ENCODE results near the gene MSTO1. TPM values are rescaled to one million over a fixed set of nuclear protein-coding genes. Genes with fewer than 3 reads are reported as not detected.
A peak's percentile ranks its signal among the peaks of the same experiment; 100 is the strongest.
"Not testable (repeated sequence)": the region's sequence is repeated elsewhere in the genome, so short reads cannot be mapped to it uniquely, and the experiment has no call there.

The MSTO1 gene
- total RNA-seq, 8 experiments from 2014 or later: 18.5 to 80.3 (median 42.2) TPM

DNA sequence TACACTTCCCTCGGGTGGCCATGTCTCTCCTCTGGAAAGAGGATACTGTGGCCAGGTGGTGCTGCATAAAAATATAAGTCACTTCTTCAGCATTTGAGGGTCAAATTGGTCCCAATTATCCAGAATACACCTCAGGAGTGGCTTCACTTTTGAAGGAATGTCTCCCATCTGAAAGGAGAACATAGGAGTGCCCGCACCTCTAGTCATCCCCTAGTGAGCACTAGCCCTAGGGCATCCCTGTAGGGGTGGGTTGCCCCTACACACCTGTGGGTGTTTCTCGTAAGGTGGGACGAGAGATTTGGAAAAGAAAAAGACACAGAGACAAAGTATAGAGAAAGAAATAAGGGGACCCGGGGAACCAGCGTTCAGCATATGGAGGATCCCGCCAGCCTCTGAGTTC is 16.4 kb downstream of the MSTO1 start:
- ATAC-seq (replicated peaks in 6 of 8); in situ Hi-C loops (cut with MboI; ENCODE audit: low pct_unique_long_range_greater_than_20kb in 2 of 9, low sequenced_read_pairs in 9 of 9, unreplicated experiment in 9 of 9); H3K27ac ChIP-seq; H3K4me1 ChIP-seq (replicated peaks in 1 of 2); H3K4me3 ChIP-seq: not testable (repeated sequence)
- WGBS, 10 experiments: 67 to 100% (median 87%) methylated on average over 1 to 3 of the region's 7 CpGs; no CpG with 5 or more reads in 4 of the 10 experiments

DNA sequence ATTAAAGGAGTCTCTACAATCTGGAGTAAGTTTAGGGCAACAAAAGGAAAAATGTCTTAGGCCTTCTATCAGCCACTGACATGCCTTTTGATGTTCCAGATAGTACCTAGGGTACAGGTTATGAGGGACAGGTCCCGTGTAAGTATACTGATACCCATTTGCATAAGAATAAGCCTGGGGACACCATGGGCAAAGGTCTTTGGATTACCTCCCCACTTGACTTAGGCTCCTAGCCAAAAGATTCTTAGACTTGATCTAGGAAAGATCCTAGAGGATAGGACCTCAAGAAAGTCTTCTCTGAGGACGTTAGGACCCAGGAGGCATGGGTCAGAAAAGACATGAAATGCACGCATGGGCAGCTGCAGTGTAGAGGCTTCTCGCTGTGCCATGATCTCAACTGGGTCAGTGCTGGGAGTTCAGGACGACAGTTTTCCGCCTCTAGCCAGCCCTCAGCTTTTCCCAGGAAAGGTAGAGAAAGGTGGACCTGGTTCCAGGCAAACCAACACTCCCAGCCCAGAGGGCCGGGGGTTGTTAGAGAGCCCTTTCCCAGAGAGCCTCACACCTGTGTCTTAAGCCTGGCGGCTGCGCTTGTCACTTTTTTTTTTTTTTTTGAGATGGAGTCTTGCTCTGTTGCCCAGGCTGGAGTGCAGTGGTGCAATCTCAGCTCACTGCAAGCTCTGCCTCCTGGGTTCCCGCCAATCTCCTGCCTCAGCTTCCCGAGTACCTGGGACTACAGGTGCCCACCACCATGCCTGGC is 26.6 kb downstream of the MSTO1 start:
- Histone ChIP-seq H3K4me1 (replicated peaks in 1 of 2) (no peaks in the 10 kb centered on the region), H3K27ac (no peak overlapping the region), H3K4me3 (no peak overlapping the region)
- in situ Hi-C loops (cut with MboI; ENCODE audit: low pct_unique_long_range_greater_than_20kb in 2 of 9, low sequenced_read_pairs in 9 of 9, unreplicated experiment in 9 of 9): no loop called here
- no peak for ATAC-seq (replicated peaks in 6 of 8)
- 50 to 100% (median 88%) methylated on average over 1 to 10 of the region's 11 CpGs; no CpG with 5 or more reads in 2 of the 10 experiments for WGBS, 10 experiments

DNA sequence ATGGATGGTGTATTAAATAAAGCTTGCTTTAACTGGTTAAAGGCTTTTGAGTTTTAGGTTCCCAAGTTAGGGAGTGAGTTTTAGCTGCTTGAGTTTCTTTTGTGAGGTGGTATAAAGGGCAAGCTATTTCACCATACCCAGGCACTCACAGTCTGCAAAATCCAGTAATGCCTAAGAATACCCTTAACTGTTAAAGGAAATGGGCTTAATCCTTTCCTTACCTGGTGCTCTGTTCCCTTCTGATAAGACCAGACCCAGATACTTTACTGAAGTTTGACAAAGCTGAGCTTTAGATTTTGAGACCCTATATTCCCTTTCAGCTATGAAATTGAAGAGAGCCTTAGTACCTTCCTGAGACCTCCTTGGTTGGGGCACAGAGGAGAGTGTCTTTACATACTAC is 30.3 kb downstream of the MSTO1 start:
- no peak for ATAC-seq (replicated peaks in 6 of 8)
- in situ Hi-C loops (cut with MboI; ENCODE audit: low pct_unique_long_range_greater_than_20kb in 2 of 9, low sequenced_read_pairs in 9 of 9, unreplicated experiment in 9 of 9): no loop called here
- no peaks in the 10 kb centered on the region for H3K4me1 ChIP-seq (replicated peaks in 1 of 2)
- H3K27ac ChIP-seq: no peak overlapping the region
- H3K4me3 ChIP-seq: no peak overlapping the region

DNA sequence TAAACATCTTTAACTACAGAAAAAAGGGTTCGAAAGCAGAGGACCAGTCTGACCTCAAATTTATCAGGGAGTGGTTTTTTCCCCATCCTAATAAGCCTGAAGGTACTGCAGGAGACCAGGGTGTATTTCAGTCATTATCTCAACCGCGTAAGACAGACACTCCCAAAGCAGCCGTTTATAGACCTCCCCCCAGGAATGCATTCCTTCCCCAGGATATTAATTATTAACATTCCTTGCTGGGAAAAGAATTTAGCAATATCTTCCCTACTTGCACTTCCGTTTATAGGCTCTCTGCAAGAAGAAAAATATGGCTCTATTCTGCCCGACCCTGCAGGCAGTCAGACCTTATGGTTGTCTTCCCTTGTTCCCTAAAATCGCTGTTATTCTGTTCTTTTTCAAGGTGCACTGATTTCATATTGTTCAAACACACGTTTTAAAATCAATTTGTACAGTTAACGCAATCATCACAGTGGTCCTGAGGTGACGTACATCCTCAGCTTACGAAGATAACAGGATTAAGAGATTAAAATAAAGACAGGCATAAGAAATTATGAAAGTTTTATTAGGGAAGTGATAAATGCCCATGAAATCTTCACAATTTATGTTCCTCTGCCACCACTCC is 32.7 kb downstream of the MSTO1 start:
- WGBS, 10 experiments: 55 to 80% (median 71%) methylated on average over 3 to 10 of the region's 11 CpGs
- ATAC-seq (replicated peaks in 6 of 8); H3K4me3 ChIP-seq; H3K4me1 ChIP-seq (replicated peaks in 1 of 2); H3K27ac ChIP-seq; in situ Hi-C loops (cut with MboI; ENCODE audit: low pct_unique_long_range_greater_than_20kb in 2 of 9, low sequenced_read_pairs in 9 of 9, unreplicated experiment in 9 of 9): not testable (repeated sequence)

DNA sequence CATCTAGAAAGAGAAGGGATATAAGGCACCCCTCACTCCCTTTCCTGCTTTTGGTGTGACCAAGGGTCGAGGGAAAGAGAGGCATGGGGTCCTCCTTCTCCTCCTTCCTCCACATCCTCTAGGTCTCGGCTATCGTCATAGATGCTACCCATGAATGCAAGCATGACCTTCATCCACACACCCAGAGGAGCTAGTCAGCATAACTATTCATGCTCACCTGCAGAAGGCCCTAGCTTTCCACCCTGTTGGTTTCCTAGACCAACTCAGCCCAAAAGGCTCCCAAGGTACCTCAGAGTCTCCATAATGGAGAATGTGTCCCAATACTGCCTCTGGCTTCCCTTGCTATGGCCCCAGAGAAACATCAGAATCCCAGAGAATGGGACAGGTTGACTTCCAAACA is 33.2 kb downstream of the MSTO1 start:
- Histone ChIP-seq H3K4me1 (replicated peaks in 1 of 2) (peaks cover 1 to 2% of the 10 kb centered on the region in 2 donors), H3K27ac (no peak overlapping the region), H3K4me3 (no peak overlapping the region)
- 29 to 100% (median 87%) methylated on average over 2 to 3 of the region's 3 CpGs; no CpG with 5 or more reads in 3 of the 10 experiments for WGBS, 10 experiments
- in situ Hi-C loops (cut with MboI; ENCODE audit: low pct_unique_long_range_greater_than_20kb in 2 of 9, low sequenced_read_pairs in 9 of 9, unreplicated experiment in 9 of 9): no loop called here
- ATAC-seq (replicated peaks in 6 of 8): no peak

DNA sequence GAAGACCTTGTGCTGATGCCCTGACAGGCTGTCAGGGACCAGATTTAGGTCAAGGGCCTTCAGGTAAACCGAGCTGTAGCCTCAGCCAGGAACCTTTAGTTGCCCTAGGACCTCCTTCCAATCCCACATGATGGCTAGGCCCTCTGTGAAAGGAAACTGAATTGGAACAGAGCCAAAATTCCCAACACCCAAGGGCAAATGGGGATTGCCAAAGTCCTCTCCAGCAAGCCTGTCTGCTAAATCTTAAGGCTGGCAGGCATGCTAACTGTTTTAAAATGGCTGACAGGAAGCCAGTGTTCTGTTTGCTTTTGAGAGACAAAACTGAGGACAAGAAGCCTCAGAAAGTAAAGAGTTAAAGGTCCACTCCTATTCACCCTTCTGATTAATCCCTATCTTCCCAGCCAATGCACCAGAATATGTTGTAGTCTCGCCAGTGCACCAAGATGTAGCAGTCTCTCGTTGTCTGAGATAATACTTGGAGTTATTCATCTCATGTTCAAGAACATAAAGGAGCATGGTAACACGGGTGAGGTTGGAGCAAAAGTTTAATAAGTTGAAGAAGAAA is 35.1 kb downstream of the MSTO1 start:
- peaks cover 4 to 6% of the 10 kb centered on the region in 2 donors for H3K4me1 ChIP-seq (replicated peaks in 1 of 2)
- no peak for ATAC-seq (replicated peaks in 6 of 8)
- in situ Hi-C loops (cut with MboI; ENCODE audit: low pct_unique_long_range_greater_than_20kb in 2 of 9, low sequenced_read_pairs in 9 of 9, unreplicated experiment in 9 of 9): no loop called here
- no peak overlapping the region for H3K4me3 ChIP-seq
- WGBS, 10 experiments: 6 to 88% (median 60%) methylated on average over 1 to 4 of the region's 4 CpGs; no CpG with 5 or more reads in 2 of the 10 experiments
- no peak overlapping the region for H3K27ac ChIP-seq

DNA sequence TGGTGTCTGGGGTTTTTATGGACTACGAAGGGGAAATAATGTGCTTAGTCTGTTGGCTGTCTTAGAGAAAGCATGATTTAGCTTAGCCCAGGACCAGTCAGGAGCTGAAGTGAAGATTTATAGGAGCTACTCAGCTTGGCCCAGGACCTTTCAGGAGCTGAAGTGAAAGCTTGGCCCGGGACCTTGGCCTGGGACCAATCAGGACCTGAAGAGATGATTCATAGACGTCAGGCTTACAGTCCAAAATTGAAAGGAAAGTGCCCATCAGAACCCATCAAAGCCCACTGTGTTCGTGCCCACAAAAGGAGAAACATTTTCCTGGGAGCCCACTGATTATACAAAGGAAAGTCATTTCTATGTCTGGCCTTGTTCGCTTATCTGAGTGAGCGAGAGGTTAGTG is 35.6 kb downstream of the MSTO1 start:
- Histone ChIP-seq H3K4me3 (no peak overlapping the region), H3K27ac (no peak overlapping the region), H3K4me1 (replicated peaks in 1 of 2) (peaks cover 4 to 6% of the 10 kb centered on the region in 2 donors)
- WGBS, 10 experiments: 10 to 100% (median 74%) methylated on average over 2 to 6 of the region's 6 CpGs; no CpG with 5 or more reads in 2 of the 10 experiments
- in situ Hi-C loops (cut with MboI; ENCODE audit: low pct_unique_long_range_greater_than_20kb in 2 of 9, low sequenced_read_pairs in 9 of 9, unreplicated experiment in 9 of 9): no loop called here
- no peak for ATAC-seq (replicated peaks in 6 of 8)

DNA sequence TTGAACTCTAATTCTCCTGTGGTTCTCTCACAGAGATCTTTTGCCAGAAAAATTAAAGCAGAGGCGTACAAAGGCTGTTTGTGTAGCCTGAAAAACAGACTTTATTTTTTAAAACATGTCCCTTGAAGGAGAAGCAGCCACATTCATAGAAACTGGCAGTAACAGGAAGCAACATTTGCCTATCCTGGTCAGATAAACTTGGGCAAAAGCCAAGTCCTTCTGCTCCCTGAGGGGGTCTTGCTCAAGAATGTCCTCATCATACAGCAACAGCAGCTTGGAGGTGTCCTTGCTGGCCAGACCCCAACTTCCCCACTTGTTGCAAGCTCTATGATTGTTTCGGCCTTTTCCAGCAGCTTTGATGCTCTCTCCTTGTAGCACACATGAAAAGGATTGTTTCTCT is 36.3 kb downstream of the MSTO1 start:
- Histone ChIP-seq H3K4me1 (replicated peaks in 1 of 2) (peaks cover 4 to 6% of the 10 kb centered on the region in 2 donors), H3K4me3 (no peak overlapping the region), H3K27ac (no peak overlapping the region)
- ATAC-seq (replicated peaks in 6 of 8): no peak
- in situ Hi-C loops (cut with MboI; ENCODE audit: low pct_unique_long_range_greater_than_20kb in 2 of 9, low sequenced_read_pairs in 9 of 9, unreplicated experiment in 9 of 9): no loop called here
- 86 to 100% (median 90%) methylated on average over 1 to 2 of the region's 2 CpGs; no CpG with 5 or more reads in 4 of the 10 experiments for WGBS, 10 experiments

DNA sequence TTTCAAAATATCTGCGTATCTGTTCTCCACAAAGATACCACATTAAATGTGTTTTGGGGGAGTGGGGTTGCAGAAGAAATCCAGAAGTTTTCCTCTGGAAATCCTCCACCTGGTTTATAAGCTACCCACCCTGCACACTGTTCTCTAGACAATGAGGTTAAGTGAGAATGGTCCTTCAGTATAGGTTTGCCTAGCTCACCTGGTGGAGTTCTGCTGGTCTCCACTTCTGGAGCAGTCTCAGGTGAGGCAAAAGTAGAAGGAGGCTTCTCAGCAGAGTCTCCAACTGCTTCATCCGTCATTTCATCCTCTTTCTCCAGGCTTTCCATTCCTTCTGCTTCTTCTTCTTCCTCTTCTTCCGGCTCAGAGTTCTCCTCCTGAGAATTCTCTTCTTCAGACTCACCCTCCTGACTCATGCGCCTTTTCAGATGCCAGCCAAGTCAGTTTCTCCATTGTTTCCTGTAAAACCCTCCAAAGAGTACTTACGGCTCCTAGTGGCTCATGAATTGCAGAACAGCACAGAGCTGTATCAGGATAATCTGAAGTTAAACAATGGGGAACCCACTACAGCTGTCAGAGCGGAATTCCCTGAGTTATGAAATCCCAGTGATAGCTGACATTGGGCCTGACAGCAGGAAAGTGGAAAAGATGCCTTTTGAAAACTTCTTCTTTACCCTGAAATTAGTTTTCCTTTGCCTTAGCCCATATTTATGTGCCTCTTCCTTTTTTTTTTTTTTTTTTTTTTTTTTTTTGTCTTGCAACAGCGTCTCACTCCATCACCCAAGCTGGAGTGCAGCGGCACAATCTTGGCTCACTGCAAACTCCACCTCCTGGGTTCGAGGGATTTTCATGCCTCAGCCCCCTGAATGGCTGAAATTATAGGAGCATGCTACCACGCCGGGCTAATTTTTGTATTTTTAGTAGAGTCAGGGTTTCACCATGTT is 38.5 kb downstream of the MSTO1 start:
- peaks cover 4 to 6% of the 10 kb centered on the region in 2 donors for H3K4me1 ChIP-seq (replicated peaks in 1 of 2)
- H3K27ac ChIP-seq: no peak overlapping the region
- H3K4me3 ChIP-seq: no peak overlapping the region
- peak; percentile 90 to 99 (median 99) for ATAC-seq (replicated peaks in 6 of 8)
- in situ Hi-C loops (cut with MboI; ENCODE audit: low pct_unique_long_range_greater_than_20kb in 2 of 9, low sequenced_read_pairs in 9 of 9, unreplicated experiment in 9 of 9): no loop called here
- 0 to 84% (median 52%) methylated on average over 3 to 11 of the region's 11 CpGs for WGBS, 10 experiments

DNA sequence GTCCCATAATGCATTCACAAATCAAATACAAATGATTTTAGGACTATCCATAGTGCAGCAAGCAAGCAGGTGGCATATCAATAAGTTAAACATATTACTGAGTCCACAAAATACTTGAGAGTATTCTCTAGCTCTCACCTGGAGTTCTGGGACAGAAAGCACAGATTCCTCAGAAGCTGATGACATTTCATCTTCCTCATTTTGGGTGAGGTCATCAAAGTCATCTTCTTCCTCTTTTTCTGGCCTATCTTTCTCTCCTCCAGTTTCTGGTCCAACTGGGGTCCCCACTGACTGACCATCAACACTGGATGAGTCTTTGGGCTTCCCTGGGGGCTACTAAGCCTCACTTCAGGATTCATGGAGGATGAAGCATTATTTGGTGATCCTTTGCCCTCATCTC is 39.7 kb downstream of the MSTO1 start:
- peaks cover 4 to 13% of the 10 kb centered on the region in 2 donors for H3K4me1 ChIP-seq (replicated peaks in 1 of 2)
- no peak overlapping the region for H3K4me3 ChIP-seq
- ATAC-seq (replicated peaks in 6 of 8): no peak
- H3K27ac ChIP-seq: no peak overlapping the region
- in situ Hi-C loops (cut with MboI; ENCODE audit: low pct_unique_long_range_greater_than_20kb in 2 of 9, low sequenced_read_pairs in 9 of 9, unreplicated experiment in 9 of 9): no loop called here

DNA sequence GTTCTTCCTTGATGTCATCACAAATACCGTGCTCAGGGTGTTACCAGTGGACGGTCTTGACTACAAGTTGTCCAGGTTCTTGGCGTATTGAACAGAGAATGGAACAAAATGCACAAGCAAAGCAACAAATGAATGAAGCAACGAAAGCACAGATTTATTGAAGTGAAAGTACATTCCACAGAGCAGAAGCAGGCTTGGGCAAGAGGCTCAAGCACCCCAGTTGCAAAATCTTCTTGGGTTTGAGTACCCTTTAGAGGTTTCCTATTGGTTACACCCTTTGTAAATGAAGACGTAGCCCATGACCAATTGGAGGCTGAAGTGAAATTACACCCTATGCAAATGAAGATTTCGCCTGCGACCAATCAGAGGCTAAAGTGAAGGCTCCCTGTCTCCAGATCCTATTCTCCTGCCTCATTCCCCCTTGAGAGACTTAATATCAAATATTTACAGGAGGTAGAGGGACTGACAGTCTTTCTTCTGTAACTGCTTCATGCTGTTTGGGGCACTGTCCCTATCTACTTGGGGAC is 40.3 kb downstream of the MSTO1 start:
- peaks cover 4 to 19% of the 10 kb centered on the region in 2 donors for H3K4me1 ChIP-seq (replicated peaks in 1 of 2)
- in situ Hi-C loops (cut with MboI; ENCODE audit: low pct_unique_long_range_greater_than_20kb in 2 of 9, low sequenced_read_pairs in 9 of 9, unreplicated experiment in 9 of 9): no loop called here
- 82 to 100% (median 90%) methylated on average over 1 to 7 of the region's 7 CpGs for WGBS, 10 experiments

DNA sequence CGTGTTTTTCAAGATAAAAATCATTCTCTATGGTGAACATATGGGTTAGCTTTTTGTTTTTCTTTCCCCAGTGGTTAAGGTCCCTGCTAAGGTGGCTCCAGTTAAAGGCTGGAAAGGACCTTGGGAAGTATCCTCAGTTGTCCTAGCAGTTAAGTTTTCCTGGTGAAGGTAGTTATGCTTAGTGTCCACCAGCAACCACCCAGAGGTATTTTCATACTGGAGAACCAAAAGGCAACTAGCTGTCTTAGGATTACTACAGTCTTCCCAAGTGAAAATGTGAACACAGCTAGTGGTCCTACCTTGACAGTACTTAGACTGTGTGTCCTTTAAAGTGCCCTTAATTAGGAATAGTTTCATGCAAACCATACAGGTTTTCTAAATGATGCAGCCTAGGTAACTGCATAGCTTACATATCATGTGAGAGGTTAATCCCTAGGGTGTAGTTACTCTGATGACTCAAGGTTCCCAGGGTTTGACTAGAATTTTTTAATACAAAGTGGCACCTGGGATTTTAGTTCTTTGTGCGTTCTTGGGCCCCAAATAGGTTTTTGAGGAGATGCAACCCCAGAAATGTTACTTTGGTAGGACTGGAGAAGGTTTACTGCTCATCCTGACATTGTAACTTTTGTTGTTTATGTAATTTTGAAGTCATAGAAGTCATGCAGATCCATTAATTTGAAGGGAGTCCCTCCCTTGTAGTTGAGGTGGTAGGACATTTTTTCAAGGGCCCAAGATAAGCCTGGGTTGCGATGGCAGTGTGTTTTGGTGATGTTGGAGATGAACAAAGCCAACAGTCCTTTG is 42.0 kb downstream of the MSTO1 start:
- in situ Hi-C loops (cut with MboI; ENCODE audit: low pct_unique_long_range_greater_than_20kb in 2 of 9, low sequenced_read_pairs in 9 of 9, unreplicated experiment in 9 of 9): no loop called here
- Histone ChIP-seq H3K4me1 (replicated peaks in 1 of 2) (peaks cover 4 to 20% of the 10 kb centered on the region in 2 donors), H3K4me3 (no peak overlapping the region), H3K27ac (no peak overlapping the region)
- WGBS, 10 experiments: 40 to 100% (median 68%) methylated on average over 2 to 3 of the region's 3 CpGs; no CpG with 5 or more reads in 1 of the 10 experiments
- ATAC-seq (replicated peaks in 6 of 8): no peak

More for the DNA sequence above, 40.3 kb downstream of the MSTO1 start:
- H3K27ac ChIP-seq: no peak overlapping the region
- H3K4me3 ChIP-seq: no peak overlapping the region
- ATAC-seq (replicated peaks in 6 of 8): peak in 1 of 8 experiments; percentile 9

Data from motor neuron (in vitro differentiated cells).